NCI-H748 (cell line): ENCODE measurements around the gene DYNLT4.
"Not testable (repeated sequence)": the region's sequence is repeated elsewhere in the genome, so short reads cannot be mapped to it uniquely, and the experiment has no call there.

Source experiments
- DNase-seq: peaks from one replicate; lab custom pipeline; 2025; ENCODE audit not compliant: unreplicated experiment; lab: John Stamatoyannopoulos, UW

Gene DYNLT4

GRCh38 chr1:44810762-44811105, 3.6 kb upstream of the DYNLT4 start:
- not testable (repeated sequence) for DNase-seq

DNA sequence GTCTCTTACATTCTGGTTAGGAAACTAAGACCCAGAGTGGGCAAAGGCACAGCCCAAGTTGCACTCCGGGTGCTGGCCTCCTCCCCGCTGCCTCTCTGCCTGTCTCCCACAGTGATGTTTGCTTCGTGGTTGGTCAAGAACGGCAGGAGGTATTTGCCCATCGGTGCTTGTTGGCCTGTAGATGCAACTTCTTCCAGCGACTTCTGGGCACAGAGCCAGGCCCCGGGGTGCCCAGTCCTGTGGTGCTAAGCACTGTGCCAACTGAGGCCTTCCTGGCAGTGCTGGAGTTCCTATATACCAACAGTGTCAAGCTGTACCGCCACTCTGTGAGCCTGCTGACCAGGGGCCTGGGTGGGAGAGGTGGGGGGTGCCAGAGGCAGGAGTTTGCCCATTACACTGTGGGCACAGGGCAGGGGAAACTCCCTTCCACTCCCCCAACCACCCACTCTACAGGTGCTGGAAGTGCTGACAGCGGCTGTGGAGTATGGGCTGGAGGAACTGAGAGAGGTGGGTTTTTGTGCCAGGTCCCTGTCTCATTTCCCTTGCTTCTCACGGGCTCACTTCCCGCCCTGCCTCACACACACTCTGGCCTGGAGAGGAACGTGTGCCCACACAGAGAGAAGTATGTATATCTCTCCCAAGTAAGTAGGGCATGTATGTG, 3.1 kb upstream of the DYNLT4 start:
- no peak for DNase-seq

GRCh38 chr1:44808938-44809917, 2.1 kb upstream of the DYNLT4 start:
- no peak for DNase-seq

- peak; percentile 34 for DNase-seq
Observed at GRCh38 chr1:44808063-44808937, 1.1 kb upstream of the DYNLT4 start, which contains the start of gene BTBD19. TSS of gene BTBD19 (plus strand) at chr1:44808523. CDS start at chr1:44808821, 298 bp downstream.

DNA sequence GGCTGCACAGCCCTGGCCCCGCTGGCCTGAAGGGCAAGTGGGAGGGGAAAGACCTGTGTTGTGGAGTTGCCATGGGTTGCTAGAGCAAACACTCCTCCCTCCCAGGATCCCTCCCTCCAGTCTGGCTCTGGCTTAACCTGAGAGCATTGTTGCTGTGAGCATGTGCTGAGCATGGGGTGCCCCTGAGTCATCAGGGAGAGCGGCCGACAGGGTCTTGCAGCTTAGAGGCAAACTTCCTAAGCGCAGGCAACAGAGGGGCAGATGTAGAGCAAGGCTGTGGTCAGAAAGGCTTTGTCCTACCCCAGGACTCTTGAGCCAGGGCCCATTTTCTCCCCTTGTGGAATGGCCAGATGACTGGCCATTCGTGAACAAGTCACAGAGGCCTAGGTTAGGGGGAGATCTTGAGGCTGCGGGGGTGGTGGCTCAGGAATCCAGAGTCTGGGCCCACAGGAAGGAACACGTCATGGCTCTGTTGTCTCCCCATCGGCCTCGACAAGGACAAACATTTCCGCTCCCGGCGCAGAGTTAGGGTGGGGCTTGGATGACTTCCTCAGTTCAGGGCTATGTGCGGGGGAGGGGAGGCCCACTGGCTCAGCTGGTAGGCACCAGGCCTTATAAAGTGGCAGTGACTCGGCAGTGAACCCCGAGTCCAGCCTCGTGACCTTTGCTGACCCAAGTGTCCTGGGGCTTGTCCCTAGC, 362 bp upstream of the DYNLT4 start:
- peak; percentile 69 for DNase-seq

DNA sequence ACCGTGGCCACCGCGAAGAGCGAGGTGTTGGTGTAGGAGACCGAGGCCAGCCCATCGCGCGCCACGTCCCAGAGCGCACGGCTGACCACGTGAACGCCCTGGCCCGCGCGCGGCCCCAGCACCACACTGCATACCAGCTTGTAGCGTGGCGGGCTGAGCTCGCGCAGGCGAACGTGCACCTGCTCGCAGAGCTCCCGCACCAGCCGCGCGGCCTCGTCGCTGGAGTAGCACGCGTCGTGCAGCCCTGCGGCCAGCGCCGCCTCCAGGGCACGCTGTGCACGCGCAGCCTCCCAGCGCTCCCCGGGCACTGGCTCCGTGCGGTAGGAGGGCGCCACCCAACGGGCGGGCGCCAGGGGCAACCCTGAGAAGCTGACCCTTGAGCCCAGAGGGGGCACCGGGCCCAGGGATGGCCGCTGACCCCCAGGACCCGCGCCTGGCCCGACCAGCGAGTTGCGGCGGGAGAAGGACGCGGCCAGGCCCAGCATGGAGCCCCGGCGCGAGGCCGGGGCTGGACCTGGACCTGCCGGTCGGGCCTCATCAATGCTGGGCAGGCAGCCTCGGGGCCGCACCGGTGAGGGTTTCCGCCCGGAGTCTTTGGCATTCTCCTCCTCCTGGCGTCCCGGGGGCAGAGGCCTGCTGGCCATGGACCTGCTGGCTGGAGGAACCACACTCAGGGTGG, 987 bp downstream of the DYNLT4 start:
- no peak for DNase-seq

GRCh38 chr1:44805311-44806024, 1.7 kb downstream of the DYNLT4 start:
- DNase-seq = no peak

DNA sequence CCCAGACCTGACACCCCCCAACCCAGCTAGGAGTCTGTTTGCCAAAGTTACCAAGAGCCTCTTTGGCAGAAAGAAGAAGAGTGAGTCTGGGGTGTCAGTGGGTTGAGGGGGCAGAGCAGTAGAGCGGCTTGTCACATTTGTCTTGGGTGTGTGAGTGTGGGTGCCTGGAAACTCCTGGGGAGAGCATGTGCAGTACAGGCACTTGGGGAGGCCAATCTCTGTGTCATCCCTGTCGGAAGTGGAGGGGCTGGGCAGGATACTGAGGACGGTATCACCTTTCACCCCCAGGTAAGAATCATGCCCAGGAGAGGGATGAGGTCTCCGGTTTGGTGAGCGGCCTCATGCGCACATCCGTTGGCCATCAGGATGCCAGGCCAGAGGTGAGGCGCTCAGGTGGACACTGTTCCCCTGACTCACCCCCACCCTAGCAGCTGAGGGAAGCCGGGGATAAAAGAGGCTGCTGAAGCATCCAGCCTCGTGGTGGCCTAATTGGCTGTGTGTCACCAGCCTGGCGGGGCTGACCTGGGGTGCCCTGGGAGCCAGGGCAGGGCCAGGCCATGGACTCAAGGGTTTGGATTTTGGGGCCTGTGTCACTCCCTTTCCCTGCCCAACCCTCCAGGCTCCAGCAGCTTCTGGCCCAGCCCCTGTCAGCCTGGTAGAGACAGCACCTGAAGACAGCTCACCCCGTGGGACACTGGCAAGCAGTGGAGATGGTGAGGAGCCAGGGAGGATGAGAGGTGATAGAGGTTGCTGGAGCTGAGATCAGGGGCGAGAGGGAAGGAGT, 3.6 kb downstream of the DYNLT4 start:
- DNase-seq = no peak

GRCh38 chr1:44803062-44803311, 4.2 kb downstream of the DYNLT4 start:
- no peak for DNase-seq

- DNase-seq = no peak
Observed at GRCh38 chr1:44802306-44803061, 4.7 kb downstream of the DYNLT4 start.

- no peak for DNase-seq
Observed at GRCh38 chr1:44801491-44802305, 5.5 kb downstream of the DYNLT4 start.

DNA sequence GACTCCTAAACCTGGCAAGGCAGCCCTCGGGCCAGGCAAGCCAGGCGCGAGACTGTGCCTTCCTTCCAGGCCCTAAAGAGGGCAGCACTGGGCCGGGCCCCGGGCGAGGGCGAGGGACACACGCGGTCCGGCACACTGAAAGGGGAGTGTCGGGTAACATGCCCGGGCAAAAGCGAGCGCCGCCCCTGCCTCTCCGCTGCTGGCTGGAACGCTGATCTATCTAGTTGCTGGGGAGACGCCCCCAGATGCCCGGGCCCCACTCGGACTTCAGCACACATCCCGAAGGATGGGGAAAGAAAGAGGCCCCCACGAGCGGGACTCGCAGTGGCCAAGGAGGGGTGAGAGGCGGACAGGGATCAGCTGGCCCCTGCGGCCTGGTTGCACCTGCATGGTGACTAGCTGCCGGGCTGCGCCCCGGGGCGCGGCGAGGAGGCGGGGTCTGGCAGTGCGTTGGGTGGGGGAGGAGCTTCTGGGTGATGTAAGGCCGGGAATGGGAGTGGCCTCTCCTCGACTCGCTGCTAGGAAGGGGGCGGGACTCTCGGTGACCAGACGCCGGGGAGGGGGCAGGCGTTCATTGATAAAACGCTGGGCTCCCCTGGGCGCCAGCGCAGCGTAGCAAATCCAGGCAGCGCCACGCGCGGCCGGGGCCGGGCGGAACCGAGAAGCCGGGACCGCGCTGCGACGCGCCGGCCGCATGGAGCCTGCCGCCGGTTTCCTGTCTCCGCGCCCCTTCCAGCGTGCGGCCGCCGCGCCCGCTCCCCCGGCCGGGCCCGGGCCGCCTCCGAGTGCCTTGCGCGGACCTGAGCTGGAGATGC, 7.2 kb downstream of the DYNLT4 start, which contains the start of gene PLK3:
Gene PLK3, plus strand, starts transcription at position 608 of the 815 bp plus-strand sequence. Its CDS starts 87 bp downstream, at position 695.
- DNase-seq = peak; percentile 97

DNA sequence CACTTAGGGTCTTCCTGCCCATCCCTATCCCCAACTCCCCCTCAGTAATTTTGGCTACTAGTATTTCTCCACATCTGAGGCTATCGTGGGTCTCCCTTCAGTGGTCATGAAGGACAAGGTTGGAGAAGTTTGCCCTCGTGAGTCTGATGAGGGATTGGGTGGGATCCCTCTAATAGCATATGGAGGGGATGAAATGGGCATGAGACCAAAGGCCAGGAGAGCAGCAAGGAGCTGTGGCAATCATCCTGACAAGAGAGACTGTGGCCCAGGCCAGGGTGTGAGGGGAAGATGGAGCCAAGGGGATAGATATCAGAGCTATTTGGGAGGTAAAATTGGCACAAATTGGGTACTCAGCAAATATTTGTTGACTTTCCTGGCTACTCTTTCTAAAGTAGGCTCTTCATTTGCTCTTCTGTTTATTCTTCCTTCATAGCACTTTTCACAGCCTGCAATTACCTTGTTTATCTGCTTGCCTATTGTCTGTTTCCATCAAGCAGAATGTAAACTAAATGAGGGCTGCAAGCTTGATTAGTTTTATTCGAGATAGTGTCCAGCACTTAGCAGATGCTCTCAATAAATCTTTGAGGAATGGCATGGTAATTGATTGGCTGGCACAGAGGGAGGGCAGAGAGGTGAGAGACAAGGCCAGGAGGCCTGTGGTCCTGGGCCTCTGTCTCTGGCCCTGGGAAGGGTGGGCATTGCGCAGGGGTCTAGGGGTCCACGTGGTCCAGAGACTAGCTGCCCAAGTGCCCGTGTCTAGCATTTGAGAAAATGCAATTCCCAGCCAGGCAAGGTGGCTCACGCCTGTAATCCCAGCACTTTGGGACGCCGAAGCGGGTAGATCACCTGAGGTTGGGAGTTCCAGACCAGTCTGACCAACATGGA, 8.4 kb downstream of the DYNLT4 start:
- DNase-seq = peak; percentile 85

DNA sequence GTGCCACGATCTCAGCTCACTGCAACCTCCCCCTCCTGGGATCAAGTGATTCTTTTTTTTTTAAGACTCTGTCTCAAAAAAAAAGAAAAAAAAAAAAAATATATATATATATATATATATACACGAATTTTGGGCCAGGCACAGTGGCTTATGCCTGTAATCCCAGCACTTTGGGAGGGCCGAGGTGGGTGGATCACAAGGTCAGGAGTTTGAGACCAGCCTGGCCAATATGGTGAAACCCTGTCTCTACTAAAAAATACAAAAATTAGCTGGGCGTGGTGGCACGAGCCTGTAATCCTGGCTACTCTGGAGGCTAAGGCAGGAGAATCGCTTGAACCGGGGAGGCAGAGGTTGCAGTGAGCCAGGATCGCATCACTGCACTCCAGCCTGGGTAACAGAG, 9.3 kb downstream of the DYNLT4 start:
- not testable (repeated sequence) for DNase-seq

DNA sequence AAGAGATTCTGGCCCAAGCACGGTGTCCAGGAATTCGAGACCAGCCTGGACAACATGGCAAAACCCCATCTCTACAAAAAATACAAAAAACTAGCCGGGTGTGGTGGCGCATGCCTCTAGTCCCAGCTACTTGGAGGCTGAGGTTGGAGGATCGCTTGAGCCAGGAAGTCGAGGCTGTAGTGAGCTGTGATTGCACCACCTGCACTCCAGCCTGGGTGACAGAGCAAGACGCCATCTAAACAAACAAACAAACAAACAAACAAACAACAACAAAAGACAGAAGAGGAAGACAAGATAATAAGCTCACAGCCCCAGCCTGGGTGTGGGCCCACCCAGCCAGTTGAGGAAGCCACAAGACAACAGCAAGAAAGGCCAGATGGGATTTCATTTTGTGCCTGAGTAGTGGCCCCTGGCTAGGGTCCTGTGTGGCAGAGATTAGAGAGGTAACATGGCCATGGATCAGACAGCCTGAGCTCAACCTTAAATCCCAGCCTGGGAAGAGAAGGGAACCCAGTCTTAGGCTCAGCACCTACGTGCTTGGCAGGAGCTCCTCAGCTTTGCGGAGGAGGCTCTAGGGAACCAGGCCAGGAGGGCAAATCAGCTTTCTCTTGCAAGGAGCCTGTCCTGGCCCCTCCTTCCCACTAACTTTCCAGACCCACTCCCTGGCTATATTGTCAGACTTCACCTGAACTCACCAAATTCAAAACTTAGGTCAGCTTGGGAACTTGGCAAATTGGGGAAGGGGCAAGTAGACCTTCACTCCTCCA, 14.2 kb downstream of the DYNLT4 start:
- DNase-seq = no peak
